SK-N-SH treated with all-trans-retinoic acid at 6 μM for 48 hours (cell line): ENCODE results near the gene ZNF221.

Experiments used
- ARNTL ChIP-seq: fragments of 450-650 bp; formaldehyde crosslinking; IDR thresholded peaks from 2 replicates; pipeline ENCODE4 v1.5.0; 2020; ENCODE audit warnings: low read depth, mild to moderate bottlenecking, moderate library complexity, borderline replicate concordance
- CREB5 ChIP-seq: fragments of 250-450 bp; sonication (Bioruptor Pico); IDR thresholded peaks from 2 replicates; pipeline ENCODE4 v1.5.1; 2020; ENCODE audit warnings: low read depth, mild to moderate bottlenecking, moderate library complexity
- PATZ1 ChIP-seq: fragments of 250-450 bp; sonication (Bioruptor Pico); IDR thresholded peaks from 2 replicates; pipeline ENCODE4 v1.8.0; 2020; ENCODE audit warnings: mild to moderate bottlenecking, moderate library complexity, borderline replicate concordance
- POU6F1 ChIP-seq: fragments of 250-450 bp; sonication (Bioruptor Pico); IDR thresholded peaks from 2 replicates; pipeline ENCODE4 v1.8.0; 2021; ENCODE audit warnings: low read depth, mild to moderate bottlenecking, moderate library complexity, borderline replicate concordance
- TOX ChIP-seq: fragments of 250-450 bp; sonication (Bioruptor Pico); IDR thresholded peaks from 2 replicates; pipeline ENCODE4 v1.8.0; 2021; ENCODE audit warnings: mild to moderate bottlenecking, moderate library complexity, borderline replicate concordance
- ZFP30 ChIP-seq: fragments of 450-650 bp; formaldehyde crosslinking; IDR thresholded peaks from 2 replicates; pipeline ENCODE4 v1.5.0; 2022; ENCODE audit warnings: mild to moderate bottlenecking, moderate library complexity

GRCh38 chr19:44002212-44002565 is 51.2 kb downstream of the ZNF221 start:
- TF ChIP-seq PATZ1 (CRISPR knock-in tag), result no peak
- TF ChIP-seq TOX (CRISPR knock-in tag), result no peak
- no peak for TF ChIP-seq CREB5 (CRISPR knock-in tag)
- no peak for TF ChIP-seq POU6F1 (CRISPR knock-in tag)
- no peak for TF ChIP-seq ARNTL (CRISPR knock-in tag)
- no peak for TF ChIP-seq ZFP30 (CRISPR knock-in tag)
